Neural cell (in vitro differentiated cells): ENCODE measurements around the gene ERVV-1.

Experiments used
- POLR2AphosphoS5 ChIP-seq: IDR thresholded peaks from 2 replicates; pipeline ENCODE4 v1.6.1; 2012
- TF ChIP-seq, protein P1 (sequence below): fragments of 450-650 bp; IDR thresholded peaks from 2 replicates; pipeline ENCODE4 v1.5.1; 2014; ENCODE audit warnings: antibody characterized with exemption, mild to moderate bottlenecking, moderate library complexity; ENCODE audit not compliant: poor library complexity, severe bottlenecking

DNA sequence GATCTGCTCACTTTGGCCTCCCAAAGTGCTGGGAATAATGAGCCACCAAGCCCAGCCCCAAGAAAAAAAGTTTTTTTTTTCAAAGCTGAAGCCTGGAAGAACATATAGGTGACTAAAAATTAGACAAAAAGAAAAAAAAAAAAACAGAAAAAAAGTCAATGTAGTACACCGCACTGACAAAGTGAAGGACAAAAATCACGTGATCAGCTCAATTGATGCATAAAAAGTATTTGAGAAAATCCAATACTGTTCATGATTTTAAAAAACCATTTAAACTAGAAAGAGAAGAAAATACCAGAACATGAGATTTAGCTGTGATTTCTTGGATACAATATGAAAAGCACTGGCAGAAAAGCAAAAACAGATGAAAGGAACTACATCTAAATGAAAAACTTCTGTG lies 20.3 kb downstream of the ERVV-1 start:
- no peak for TF ChIP-seq POLR2AphosphoS5
- TF ChIP-seq, protein P1, sequence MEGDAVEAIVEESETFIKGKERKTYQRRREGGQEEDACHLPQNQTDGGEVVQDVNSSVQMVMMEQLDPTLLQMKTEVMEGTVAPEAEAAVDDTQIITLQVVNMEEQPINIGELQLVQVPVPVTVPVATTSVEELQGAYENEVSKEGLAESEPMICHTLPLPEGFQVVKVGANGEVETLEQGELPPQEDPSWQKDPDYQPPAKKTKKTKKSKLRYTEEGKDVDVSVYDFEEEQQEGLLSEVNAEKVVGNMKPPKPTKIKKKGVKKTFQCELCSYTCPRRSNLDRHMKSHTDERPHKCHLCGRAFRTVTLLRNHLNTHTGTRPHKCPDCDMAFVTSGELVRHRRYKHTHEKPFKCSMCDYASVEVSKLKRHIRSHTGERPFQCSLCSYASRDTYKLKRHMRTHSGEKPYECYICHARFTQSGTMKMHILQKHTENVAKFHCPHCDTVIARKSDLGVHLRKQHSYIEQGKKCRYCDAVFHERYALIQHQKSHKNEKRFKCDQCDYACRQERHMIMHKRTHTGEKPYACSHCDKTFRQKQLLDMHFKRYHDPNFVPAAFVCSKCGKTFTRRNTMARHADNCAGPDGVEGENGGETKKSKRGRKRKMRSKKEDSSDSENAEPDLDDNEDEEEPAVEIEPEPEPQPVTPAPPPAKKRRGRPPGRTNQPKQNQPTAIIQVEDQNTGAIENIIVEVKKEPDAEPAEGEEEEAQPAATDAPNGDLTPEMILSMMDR: no peak
